Mesodermal cell (in vitro differentiated cells): ENCODE measurements around the gene TADA2B.
A peak's percentile ranks its signal among the peaks of the same experiment; 100 is the strongest.
"Not testable (repeated sequence)": the region's sequence is repeated elsewhere in the genome, so short reads cannot be mapped to it uniquely, and the experiment has no call there.

ENCODE experiments used
- H3K27ac ChIP-seq: 2 replicates; pipeline ENCODE4 v1.7.0; 2013; ENCODE audit warnings: mild to moderate bottlenecking, low read depth, low read length, moderate library complexity; ENCODE audit not compliant: severe bottlenecking
- H3K36me3 ChIP-seq: 2 replicates; pipeline ENCODE4 v1.7.1; 2013; ENCODE audit warnings: mild to moderate bottlenecking, low read length, moderate library complexity; ENCODE audit not compliant: control insufficient read depth, insufficient read depth
- H3K4me1 ChIP-seq: one replicate; pipeline ENCODE4 v1.7.1; 2013; ENCODE audit warnings: mild to moderate bottlenecking, low read length; ENCODE audit not compliant: insufficient read depth, control insufficient read depth, poor library complexity, severe bottlenecking
- H3K4me3 ChIP-seq: 2 replicates; pipeline ENCODE4 v1.7.0; 2013; ENCODE audit warnings: low read length, control low read depth, mild to moderate bottlenecking; ENCODE audit not compliant: insufficient read depth, poor library complexity, severe bottlenecking; ENCODE audit errors: extremely low read depth
- H3K9me3 ChIP-seq: 2 replicates; pipeline ENCODE4 v1.7.1; 2013; ENCODE audit warnings: mild to moderate bottlenecking, low read length, moderate library complexity; ENCODE audit not compliant: control insufficient read depth
- WGBS, 2 experiments: methylation state at CpG; one replicate each; pipeline ENCODE4 v1.1.5; 2013; ENCODE audit warnings: missing lambda C conversion rate in 2 of 2; ENCODE audit not compliant: insufficient coverage in 2 of 2; 5-methylcytosine and 5-hydroxymethylcytosine counted together

The TADA2B gene

DNA sequence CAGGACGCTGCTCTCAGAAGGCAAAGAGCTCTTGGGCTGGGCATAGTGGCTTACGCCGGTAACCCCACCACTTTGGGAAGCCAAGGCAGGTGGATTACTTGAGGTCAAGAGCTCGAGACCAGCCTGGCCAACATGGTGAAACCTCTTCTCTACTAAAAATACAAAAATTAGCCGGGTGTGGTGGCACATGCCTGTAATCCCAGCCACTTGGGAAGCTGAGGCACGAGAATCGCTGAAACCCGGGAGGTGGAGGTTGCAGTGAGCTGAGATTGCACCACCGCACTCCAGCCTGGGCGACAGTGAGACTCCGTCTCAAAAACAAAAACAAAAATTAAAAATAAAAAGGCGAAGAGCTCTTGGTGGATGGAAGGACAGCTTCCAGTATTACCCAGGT is 59.3 kb downstream of the TADA2B start:
- H3K36me3 ChIP-seq, H3K9me3 ChIP-seq, H3K27ac ChIP-seq, H3K4me1 ChIP-seq: not testable (repeated sequence)
- WGBS, 2 experiments: 75 to 86% methylated on average over 9 of the region's 12 CpGs
- peak overlapping the region; percentile 55 for H3K4me3 ChIP-seq

DNA sequence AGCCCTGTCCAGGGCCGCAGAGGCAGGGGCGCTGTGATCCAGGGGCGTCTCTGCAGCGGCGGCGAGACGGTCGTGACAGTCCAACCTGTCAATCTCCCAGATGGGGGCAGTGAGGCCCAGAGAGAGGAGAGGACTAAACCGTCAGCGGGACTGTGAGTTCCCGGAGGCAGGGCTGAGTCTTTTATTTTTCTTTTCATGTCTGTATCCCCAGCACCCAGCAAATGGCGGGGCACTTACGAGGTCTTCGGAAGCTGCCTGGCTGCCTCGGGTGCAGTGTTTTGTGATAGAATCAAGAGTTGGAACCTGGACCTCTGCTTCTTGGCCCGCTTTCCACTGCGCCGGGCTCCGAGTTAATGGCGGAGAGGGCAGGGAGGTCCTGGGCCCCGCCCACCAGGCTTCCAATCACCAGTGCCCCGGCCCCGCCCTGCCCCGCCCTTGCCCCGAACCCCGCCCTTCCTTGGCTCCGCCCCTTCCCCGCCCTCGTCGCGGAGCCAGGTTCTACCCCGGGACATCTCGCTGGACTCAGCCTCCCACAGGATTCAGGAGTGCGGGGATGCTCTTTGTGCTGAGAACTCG is 59.9 kb downstream of the TADA2B start:
- WGBS, 2 experiments: 2 to 3% methylated on average over 26 of the region's 35 CpGs
- no peak overlapping the region for H3K27ac ChIP-seq
- H3K4me1 ChIP-seq: no peaks in the 10 kb centered on the region
- peak overlapping the region; percentile 55 for H3K4me3 ChIP-seq
- H3K36me3 ChIP-seq: no peaks in the 10 kb centered on the region
- no peaks in the 10 kb centered on the region for H3K9me3 ChIP-seq

GRCh38 chr4:7103607-7104365 is 60.6 kb downstream of the TADA2B start:
- no peaks in the 10 kb centered on the region for H3K9me3 ChIP-seq
- no peaks in the 10 kb centered on the region for H3K4me1 ChIP-seq
- peak overlapping the region; percentile 55 for H3K4me3 ChIP-seq
- 69 to 71% methylated on average over 16 to 17 of the region's 21 CpGs for WGBS, 2 experiments
- H3K36me3 ChIP-seq: no peaks in the 10 kb centered on the region
- no peak overlapping the region for H3K27ac ChIP-seq

DNA sequence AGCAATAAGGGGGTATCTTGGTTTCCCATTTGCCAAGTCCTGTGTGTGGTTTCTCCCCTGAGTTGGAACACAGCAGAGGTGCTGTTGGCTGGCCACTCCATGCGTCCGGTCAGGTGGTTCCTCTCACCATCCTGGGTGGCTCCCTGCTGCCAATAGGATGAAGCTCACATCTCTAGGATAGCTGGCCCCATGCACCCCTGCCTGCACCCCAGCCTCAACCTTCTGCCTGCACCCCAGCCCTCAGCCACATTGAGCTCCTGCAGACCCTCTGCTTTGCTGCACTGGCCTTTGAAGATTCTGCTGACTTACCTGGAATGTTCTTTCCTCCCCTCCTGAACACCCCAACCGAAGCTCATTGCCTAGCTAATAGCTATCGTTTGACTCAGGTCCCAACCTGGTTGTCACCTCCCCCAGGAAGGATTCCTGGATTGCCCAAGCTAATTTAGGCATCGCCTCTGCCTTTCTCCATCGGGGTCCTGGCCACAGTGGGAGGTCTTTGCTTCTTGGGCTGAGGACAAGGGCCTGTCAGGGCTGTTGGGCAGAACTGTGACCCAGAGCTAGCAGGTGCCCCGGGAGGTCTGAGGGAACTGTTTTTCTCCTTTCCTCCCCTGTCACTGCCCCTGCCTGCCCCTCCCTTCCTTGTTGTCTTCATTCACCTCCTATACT is 61.3 kb downstream of the TADA2B start:
- 77 to 87% methylated on average over 6 to 7 of the region's 7 CpGs for WGBS, 2 experiments
- H3K4me1 ChIP-seq: no peaks in the 10 kb centered on the region
- H3K36me3 ChIP-seq: no peaks in the 10 kb centered on the region
- no peak overlapping the region for H3K4me3 ChIP-seq
- H3K9me3 ChIP-seq: no peaks in the 10 kb centered on the region
- H3K27ac ChIP-seq: no peak overlapping the region

- Histone ChIP-seq H3K4me1 (no peaks in the 10 kb centered on the region), H3K36me3 (no peaks in the 10 kb centered on the region), H3K4me3 (no peak overlapping the region), H3K27ac (no peak overlapping the region), H3K9me3 (no peaks in the 10 kb centered on the region)
- WGBS, 2 experiments: 92 to 95% methylated on average over 14 to 15 of the region's 15 CpGs
Measured at GRCh38 chr4:7105276-7105675, 62.1 kb downstream of the TADA2B start.

GRCh38 chr4:7107166-7107905 is 64.2 kb downstream of the TADA2B start:
- 92 to 94% methylated on average over 9 to 11 of the region's 11 CpGs for WGBS, 2 experiments
- no peak overlapping the region for H3K27ac ChIP-seq
- H3K36me3 ChIP-seq: no peaks in the 10 kb centered on the region
- no peaks in the 10 kb centered on the region for H3K4me1 ChIP-seq
- H3K9me3 ChIP-seq: no peaks in the 10 kb centered on the region
- H3K4me3 ChIP-seq: no peak overlapping the region
